Measurements from ENCODE around the gene FAM187B.

FAM187B gene

GRCh38 chr19:35272122-35272719, 43.7 kb upstream of the FAM187B start:
- DNase-seq (ENCODE audit: low read depth), result peak; percentile 63
- H3K4me3 ChIP-seq (ENCODE audit: low read depth, low read length), result no peak overlapping the region
- TF ChIP-seq MAX (IDR thresholded peaks at IDR 0.05; ENCODE audit: low read depth, low read length), result no peak
- TF ChIP-seq MYC (IDR thresholded peaks at IDR 0.05; ENCODE audit: low read depth, low read length), result no peak
- TF ChIP-seq CTCF (IDR thresholded peaks at IDR 0.05; ENCODE audit: low read depth, low read length), result no peak
- TF ChIP-seq POLR2A (IDR thresholded peaks at IDR 0.05; ENCODE audit: extremely low read depth, insufficient read length), result no peak

GRCh38 chr19:35271546-35271945, 43.0 kb upstream of the FAM187B start:
- DNase-seq (ENCODE audit: low read depth), result no peak
- TF ChIP-seq CTCF (IDR thresholded peaks at IDR 0.05; ENCODE audit: low read depth, low read length), result no peak
- TF ChIP-seq MYC (IDR thresholded peaks at IDR 0.05; ENCODE audit: low read depth, low read length), result no peak
- TF ChIP-seq POLR2A (IDR thresholded peaks at IDR 0.05; ENCODE audit: extremely low read depth, insufficient read length), result no peak
- TF ChIP-seq MAX (IDR thresholded peaks at IDR 0.05; ENCODE audit: low read depth, low read length), result no peak
- no peak overlapping the region for H3K4me3 ChIP-seq (ENCODE audit: low read depth, low read length)

GRCh38 chr19:35270381-35270811, 41.9 kb upstream of the FAM187B start:
- DNase-seq (ENCODE audit: low read depth), result no peak
- TF ChIP-seq CTCF (IDR thresholded peaks at IDR 0.05; ENCODE audit: low read depth, low read length) (no peak), MYC (IDR thresholded peaks at IDR 0.05; ENCODE audit: low read depth, low read length) (no peak), MAX (IDR thresholded peaks at IDR 0.05; ENCODE audit: low read depth, low read length) (no peak), POLR2A (IDR thresholded peaks at IDR 0.05; ENCODE audit: extremely low read depth, insufficient read length) (no peak)
- H3K4me3 ChIP-seq (ENCODE audit: low read depth, low read length), result no peak overlapping the region

- TF ChIP-seq MYC (IDR thresholded peaks at IDR 0.05; ENCODE audit: low read depth, low read length), result no peak
- no peak for TF ChIP-seq CTCF (IDR thresholded peaks at IDR 0.05; ENCODE audit: low read depth, low read length)
- TF ChIP-seq POLR2A (IDR thresholded peaks at IDR 0.05; ENCODE audit: extremely low read depth, insufficient read length), result no peak
- no peak for TF ChIP-seq MAX (IDR thresholded peaks at IDR 0.05; ENCODE audit: low read depth, low read length)
- peak; percentile 81 for DNase-seq (ENCODE audit: low read depth)
- H3K4me3 ChIP-seq (ENCODE audit: low read depth, low read length), result no peak overlapping the region
These were observed 41.0 kb upstream of the FAM187B start for GRCh38 chr19:35269438-35270117.

GRCh38 chr19:35268536-35269437, 40.2 kb upstream of the FAM187B start, which contains the start of gene USF2:
Gene USF2, plus strand, starts transcription at chr19:35268962. Its CDS starts 140 bp downstream, at chr19:35269102.
- peak within 1 kb of the TSS; percentile 70 for H3K4me3 ChIP-seq (ENCODE audit: low read depth, low read length)
- DNase-seq (ENCODE audit: low read depth), result peak; percentile 61
- no peak for TF ChIP-seq CTCF (IDR thresholded peaks at IDR 0.05; ENCODE audit: low read depth, low read length)
- no peak for TF ChIP-seq MAX (IDR thresholded peaks at IDR 0.05; ENCODE audit: low read depth, low read length)
- peak; percentile 10 for TF ChIP-seq POLR2A (IDR thresholded peaks at IDR 0.05; ENCODE audit: extremely low read depth, insufficient read length)
- TF ChIP-seq MYC (IDR thresholded peaks at IDR 0.05; ENCODE audit: low read depth, low read length), result no peak

All from NB4 (cell line).